Vagina (tissue), 2 donors: ENCODE measurements around the gene INTU.

Experiments used
- POLR2A ChIP-seq, 2 donors: fragments of 450-650 bp; IDR thresholded peaks; one replicate each; pipeline ENCODE4 v1.6.1; 2017; ENCODE audit warnings: antibody characterized with exemption in 2 of 2, mild to moderate bottlenecking in 2 of 2, moderate library complexity in 2 of 2
- TF ChIP-seq, protein P1 (sequence below), 3 experiments: fragments of 450-650 bp in 2 of 3; fragments of 200-600 bp in 1 of 3; sonication (generic) in 1 of 3; IDR thresholded peaks; one replicate each; pipeline ENCODE4 v1.5.1; 2017 to 2019; ENCODE audit warnings: antibody characterized with exemption in 3 of 3, mild to moderate bottlenecking in 2 of 3, moderate library complexity in 2 of 3

DNA sequence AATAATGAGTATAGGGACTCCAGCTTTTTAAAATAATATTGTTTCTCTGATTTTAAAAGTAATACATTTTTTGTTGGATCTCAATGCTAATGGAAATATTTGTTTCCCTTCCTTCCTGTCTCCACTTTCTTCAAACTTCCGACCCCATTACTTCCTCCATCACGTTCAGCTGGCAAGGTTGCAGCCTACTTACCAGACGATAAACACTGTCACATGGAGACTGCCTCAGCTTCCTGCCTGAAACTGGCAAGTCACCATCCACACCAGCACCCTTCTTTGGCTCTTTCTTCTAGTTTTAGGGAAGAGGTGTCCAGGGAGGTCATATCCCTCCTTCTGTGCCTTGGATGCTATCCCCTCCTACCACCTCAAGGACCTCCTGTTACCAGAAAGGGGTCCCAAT lies 3.4 kb upstream of the INTU start:
- TF ChIP-seq, protein P1, sequence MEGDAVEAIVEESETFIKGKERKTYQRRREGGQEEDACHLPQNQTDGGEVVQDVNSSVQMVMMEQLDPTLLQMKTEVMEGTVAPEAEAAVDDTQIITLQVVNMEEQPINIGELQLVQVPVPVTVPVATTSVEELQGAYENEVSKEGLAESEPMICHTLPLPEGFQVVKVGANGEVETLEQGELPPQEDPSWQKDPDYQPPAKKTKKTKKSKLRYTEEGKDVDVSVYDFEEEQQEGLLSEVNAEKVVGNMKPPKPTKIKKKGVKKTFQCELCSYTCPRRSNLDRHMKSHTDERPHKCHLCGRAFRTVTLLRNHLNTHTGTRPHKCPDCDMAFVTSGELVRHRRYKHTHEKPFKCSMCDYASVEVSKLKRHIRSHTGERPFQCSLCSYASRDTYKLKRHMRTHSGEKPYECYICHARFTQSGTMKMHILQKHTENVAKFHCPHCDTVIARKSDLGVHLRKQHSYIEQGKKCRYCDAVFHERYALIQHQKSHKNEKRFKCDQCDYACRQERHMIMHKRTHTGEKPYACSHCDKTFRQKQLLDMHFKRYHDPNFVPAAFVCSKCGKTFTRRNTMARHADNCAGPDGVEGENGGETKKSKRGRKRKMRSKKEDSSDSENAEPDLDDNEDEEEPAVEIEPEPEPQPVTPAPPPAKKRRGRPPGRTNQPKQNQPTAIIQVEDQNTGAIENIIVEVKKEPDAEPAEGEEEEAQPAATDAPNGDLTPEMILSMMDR (IDR thresholded peaks at IDR 0.05): no peak
- no peak for TF ChIP-seq POLR2A (IDR thresholded peaks at IDR 0.05)
